GM23338 (cell line): ENCODE results near the gene SMARCA2. TPM values are rescaled to one million over a fixed set of nuclear protein-coding genes. Genes with fewer than 3 reads are reported as not detected.
A peak's percentile ranks its signal among the peaks of the same experiment; 100 is the strongest.

Experiments used
- ATAC-seq: fragments of 200-7000 bp; cut with Tn5 transposase; 3 replicates; pipeline ENCODE4 v1.9.1; 2020
- DNase-seq: peaks from one replicate; pipeline ENCODE4 v3.0.0-alpha.2; 2015; ENCODE audit warnings: low spot score
- H2AFZ ChIP-seq: fragments of 200-600 bp; sonication (generic); 2 replicates; pipeline ENCODE4 v1.8.0; 2016; ENCODE audit warnings: antibody characterized with exemption, mild to moderate bottlenecking, moderate library complexity
- H3F3A ChIP-seq: fragments of 200-600 bp; sonication (generic); replicated peaks from 2 replicates; pipeline ENCODE4 v1.8.0; 2017; ENCODE audit warnings: antibody characterized with exemption, mixed run types, low read depth
- H3K27ac ChIP-seq: fragments of 200-600 bp; sonication (generic); 2 replicates; pipeline ENCODE4 v1.6.1; 2016; ENCODE audit warnings: low read depth
- H3K27me3 ChIP-seq: fragments of 200-600 bp; sonication (generic); 2 replicates; pipeline ENCODE4 v1.8.0; 2016; ENCODE audit warnings: mild to moderate bottlenecking, mixed run types, moderate library complexity; ENCODE audit not compliant: insufficient read depth
- H3K36me3 ChIP-seq: fragments of 200-600 bp; sonication (generic); 2 replicates; pipeline ENCODE4 v1.8.0; 2016; ENCODE audit warnings: mild to moderate bottlenecking; ENCODE audit not compliant: insufficient read depth
- H3K4me1 ChIP-seq: fragments of 200-600 bp; sonication (generic); 2 replicates; pipeline ENCODE4 v1.8.0; 2016; ENCODE audit warnings: mild to moderate bottlenecking, moderate library complexity; ENCODE audit not compliant: insufficient read depth
- H3K4me2 ChIP-seq: fragments of 200-600 bp; sonication (generic); 2 replicates; pipeline ENCODE4 v1.7.1; 2017; ENCODE audit warnings: mixed run types
- H3K4me3 ChIP-seq: fragments of 200-600 bp; sonication (generic); 2 replicates; pipeline ENCODE4 v1.6.1; 2016; ENCODE audit warnings: mixed run types
- H3K79me2 ChIP-seq: fragments of 200-600 bp; sonication (generic); replicated peaks from 2 replicates; pipeline ENCODE4 v1.8.0; 2017; ENCODE audit warnings: mild to moderate bottlenecking; ENCODE audit not compliant: insufficient read depth
- H3K9me2 ChIP-seq: fragments of 200-600 bp; sonication (generic); 2 replicates; pipeline ENCODE4 v1.8.0; 2017; ENCODE audit not compliant: insufficient read depth
- H4K20me1 ChIP-seq: fragments of 200-600 bp; sonication (generic); replicated peaks from 2 replicates; pipeline ENCODE4 v1.8.0; 2017; ENCODE audit warnings: mild to moderate bottlenecking; ENCODE audit not compliant: insufficient read depth
- H3K27ac Mint-ChIP-seq: 2 replicates; pipeline ENCODE4 v1.8.0; 2020; ENCODE audit warnings: inconsistent platforms, mild to moderate bottlenecking, moderate library complexity, mixed read lengths
- H3K27me3 Mint-ChIP-seq: 3 replicates; pipeline ENCODE4 v1.8.0; 2022; ENCODE audit warnings: low read depth, mild to moderate bottlenecking, moderate library complexity, mixed read lengths, inconsistent platforms; ENCODE audit not compliant: insufficient read depth, poor library complexity
- H3K36me3 Mint-ChIP-seq: 3 replicates; pipeline ENCODE4 v1.8.0; 2021; ENCODE audit warnings: low read depth, mild to moderate bottlenecking, inconsistent platforms, moderate library complexity, mixed read lengths
- H3K4me1 Mint-ChIP-seq: 3 replicates; pipeline ENCODE4 v1.8.0; 2020; ENCODE audit warnings: mild to moderate bottlenecking, inconsistent platforms, mixed read lengths
- H3K4me3 Mint-ChIP-seq: 3 replicates; pipeline ENCODE4 v1.8.0; 2021; ENCODE audit warnings: moderate library complexity, mild to moderate bottlenecking, inconsistent platforms, mixed read lengths
- H3K9me3 Mint-ChIP-seq: 3 replicates; pipeline ENCODE4 v1.8.0; 2020; ENCODE audit warnings: moderate library complexity, mild to moderate bottlenecking, inconsistent platforms, mixed read lengths
- CTCF ChIP-seq, 2 experiments: fragments of 200-600 bp in 1 of 2; sonication (generic) in 1 of 2; conservative IDR thresholded peaks; 2 replicates each; pipeline versions ENCODE4 v1.5.1 to v1.6.1; 2016 to 2017; ENCODE audit warnings: antibody characterized with exemption in 2 of 2, low read depth in 2 of 2, mild to moderate bottlenecking in 2 of 2, moderate library complexity in 1 of 2
- ETS1 ChIP-seq: IDR thresholded peaks from 2 replicates; pipeline ENCODE4 v1.6.1; 2016; ENCODE audit warnings: antibody characterized with exemption
- EZH2 ChIP-seq: fragments of 200-600 bp; sonication (generic); IDR thresholded peaks from one replicate; pipeline ENCODE4 v1.8.0; 2017; ENCODE audit warnings: antibody characterized with exemption, mild to moderate bottlenecking, low read depth; ENCODE audit not compliant: unreplicated experiment
- EZH2phosphoT487 ChIP-seq: fragments of 200-600 bp; sonication (generic); IDR thresholded peaks from one replicate; pipeline ENCODE4 v1.8.1; 2018; ENCODE audit warnings: antibody characterized with exemption; ENCODE audit not compliant: unreplicated experiment
- POLR2AphosphoS5 ChIP-seq: IDR thresholded peaks from 2 replicates; pipeline ENCODE4 v1.6.1; 2016; ENCODE audit warnings: antibody characterized with exemption, low read depth
- STAT1 ChIP-seq: IDR thresholded peaks from one replicate; pipeline ENCODE4 v1.6.1; 2016; ENCODE audit warnings: antibody characterized with exemption; ENCODE audit not compliant: unreplicated experiment
- ZNF114 ChIP-seq: fragments of 250-450 bp; sonication (Bioruptor Pico); IDR thresholded peaks from 2 replicates; pipeline ENCODE4 v1.5.0; 2020; ENCODE audit warnings: mild to moderate bottlenecking, moderate library complexity
- ZNF331 ChIP-seq: fragments of 250-450 bp; sonication (Bioruptor Pico); IDR thresholded peaks from 2 replicates; pipeline ENCODE4 v1.5.0; 2020; ENCODE audit warnings: low read depth, mild to moderate bottlenecking, moderate library complexity
- ZNF462 ChIP-seq: fragments of 250-450 bp; sonication (Bioruptor Pico); IDR thresholded peaks from 2 replicates; pipeline ENCODE4 v1.5.0; 2020; ENCODE audit warnings: mild to moderate bottlenecking, moderate library complexity
- polyA plus RNA-seq: library from polyadenylated mRNA; unstranded; fragments of >200 nt; fragmentation: Nextera tagmentation; extraction: Ambion mirVana; gene quantifications from 2 replicates; pipeline ENCODE4 v1.2.1, GENCODE V29; 2016
- total RNA-seq: library from RNA; depleted of rRNA; stranded (reverse); fragments of >200 nt; shearing (Covaris generic); gene quantifications from 2 replicates; pipeline ENCODE4 v1.2.3, GENCODE V29; 2014

SMARCA2 gene
- total and polyA plus RNA-seq, 2 experiments from 2014 or later = 21.7 to 21.9 TPM

- no peak for TF ChIP-seq ZNF331 (CRISPR knock-in tag)
- no peak overlapping the region for H3K4me3 Mint-ChIP-seq
- Histone ChIP-seq H3K36me3 (no peaks in the 10 kb centered on the region), H4K20me1 (no peaks in the 10 kb centered on the region), H3K9me2 (peaks cover 17% of the 10 kb centered on the region; the same call in 1 of the 2 replicates), H3K27me3 (no peaks in the 10 kb centered on the region), H3F3A (no peaks in the 10 kb centered on the region), H3K4me2 (no peak overlapping the region), H3K79me2 (no peaks in the 10 kb centered on the region), H3K4me1 (peaks cover 9% of the 10 kb centered on the region; the same call in 1 of the 2 replicates), H3K27ac (no peak overlapping the region), H2AFZ (peak overlapping the region; percentile 48; the same call in 1 of the 2 replicates), H3K4me3 (no peak overlapping the region)
- peaks cover 6% of the 10 kb centered on the region for H3K4me1 Mint-ChIP-seq
- peaks cover 4% of the 10 kb centered on the region for H3K27me3 Mint-ChIP-seq
- H3K27ac Mint-ChIP-seq = no peak overlapping the region
- H3K9me3 Mint-ChIP-seq = peaks cover 9% of the 10 kb centered on the region
- no peak for ATAC-seq
- no peak for DNase-seq
- peaks cover 8% of the 10 kb centered on the region; the same call in 2 of the 3 replicates for H3K36me3 Mint-ChIP-seq
Observed at GRCh38 chr9:2217540-2217939, 202.4 kb downstream of the SMARCA2 start.

GRCh38 chr9:2220036-2220435 is 204.9 kb downstream of the SMARCA2 start:
- Histone ChIP-seq H3K4me1 (no peaks in the 10 kb centered on the region), H3K9me2 (peaks cover 17% of the 10 kb centered on the region; the same call in 1 of the 2 replicates), H3K79me2 (no peaks in the 10 kb centered on the region), H3K4me3 (no peak overlapping the region), H3K27me3 (no peaks in the 10 kb centered on the region), H3K27ac (no peak overlapping the region), H2AFZ (no peak overlapping the region), H4K20me1 (no peaks in the 10 kb centered on the region), H3F3A (no peaks in the 10 kb centered on the region), H3K4me2 (no peak overlapping the region), H3K36me3 (no peaks in the 10 kb centered on the region)
- TF ChIP-seq CTCF (conservative IDR thresholded peaks at IDR 0.05; ENCODE audit: low read depth in 2 of 2) (no peak), ETS1 (no peak), ZNF462 (CRISPR knock-in tag) (no peak), ZNF331 (CRISPR knock-in tag) (no peak), EZH2 (no peak), ZNF114 (CRISPR knock-in tag) (no peak), STAT1 (no peak), EZH2phosphoT487 (no peak), POLR2AphosphoS5 (no peak)
- H3K27ac Mint-ChIP-seq = no peak overlapping the region
- ATAC-seq (no peak), DNase-seq (no peak)
- peaks cover 18% of the 10 kb centered on the region for H3K36me3 Mint-ChIP-seq
- peaks cover 4% of the 10 kb centered on the region for H3K27me3 Mint-ChIP-seq
- H3K4me3 Mint-ChIP-seq = no peak overlapping the region
- no peaks in the 10 kb centered on the region for H3K4me1 Mint-ChIP-seq
- H3K9me3 Mint-ChIP-seq = peaks cover 28% of the 10 kb centered on the region
